Measurements from ENCODE around the gene CFB.
"Not testable (repeated sequence)": the region's sequence is repeated elsewhere in the genome, so short reads cannot be mapped to it uniquely, and the experiment has no call there.

DNA sequence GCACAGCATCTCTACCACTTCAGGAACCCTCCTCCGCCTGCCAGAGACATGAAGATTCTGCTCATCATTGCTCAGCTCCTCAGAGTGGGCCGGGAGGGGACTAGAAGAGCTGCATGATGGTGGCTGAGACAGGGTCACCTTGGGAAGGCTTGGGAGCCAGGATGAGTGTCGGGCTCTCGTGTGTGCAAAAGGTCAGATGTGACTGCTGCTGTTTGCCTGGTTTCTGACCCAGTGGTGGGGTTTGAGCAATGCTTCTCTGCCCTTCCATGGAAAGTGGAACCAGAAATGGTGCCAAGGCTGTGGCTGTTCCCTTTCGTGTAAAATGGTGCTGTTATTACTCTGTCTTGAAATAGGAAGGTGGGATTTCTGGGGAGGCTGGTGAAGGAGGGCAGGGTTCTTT is 35.1 kb downstream of the CFB start:
- TF ChIP-seq ELF4 (IDR thresholded peaks at IDR 0.05); ARNT (IDR thresholded peaks at IDR 0.05); SP1 (IDR thresholded peaks at IDR 0.05); FOXM1 (IDR thresholded peaks at IDR 0.05; ENCODE audit: borderline replicate concordance); HDGF (IDR thresholded peaks at IDR 0.05; ENCODE audit: borderline replicate concordance); BHLHE40 (IDR thresholded peaks at IDR 0.05; ENCODE audit: borderline replicate concordance); CTBP1 (IDR thresholded peaks at IDR 0.05; ENCODE audit: borderline replicate concordance); FOXA1 (IDR thresholded peaks at IDR 0.05); LEF1 (IDR thresholded peaks at IDR 0.05; ENCODE audit: borderline replicate concordance); SUZ12 (IDR thresholded peaks at IDR 0.05): not testable (repeated sequence)

Data from HEK293T (cell line).